Neural progenitor cell (in vitro differentiated cells): ENCODE measurements around the gene MEIS1.

Source experiments
- EZH2 ChIP-seq: fragments of 200-600 bp; sonication (generic); IDR thresholded peaks from 2 replicates; pipeline ENCODE4 v1.6.1; 2017; ENCODE audit warnings: antibody characterized with exemption, mild to moderate bottlenecking, moderate library complexity
- EZH2phosphoT487 ChIP-seq: fragments of 200-600 bp; sonication (generic); IDR thresholded peaks from 2 replicates; pipeline ENCODE4 v1.6.1; 2017; ENCODE audit warnings: antibody characterized with exemption
- TF ChIP-seq, protein P1 (sequence below): fragments of 200-600 bp; sonication (generic); IDR thresholded peaks from 2 replicates; pipeline ENCODE4 v1.5.1; 2017; ENCODE audit warnings: antibody characterized with exemption, mild to moderate bottlenecking

DNA sequence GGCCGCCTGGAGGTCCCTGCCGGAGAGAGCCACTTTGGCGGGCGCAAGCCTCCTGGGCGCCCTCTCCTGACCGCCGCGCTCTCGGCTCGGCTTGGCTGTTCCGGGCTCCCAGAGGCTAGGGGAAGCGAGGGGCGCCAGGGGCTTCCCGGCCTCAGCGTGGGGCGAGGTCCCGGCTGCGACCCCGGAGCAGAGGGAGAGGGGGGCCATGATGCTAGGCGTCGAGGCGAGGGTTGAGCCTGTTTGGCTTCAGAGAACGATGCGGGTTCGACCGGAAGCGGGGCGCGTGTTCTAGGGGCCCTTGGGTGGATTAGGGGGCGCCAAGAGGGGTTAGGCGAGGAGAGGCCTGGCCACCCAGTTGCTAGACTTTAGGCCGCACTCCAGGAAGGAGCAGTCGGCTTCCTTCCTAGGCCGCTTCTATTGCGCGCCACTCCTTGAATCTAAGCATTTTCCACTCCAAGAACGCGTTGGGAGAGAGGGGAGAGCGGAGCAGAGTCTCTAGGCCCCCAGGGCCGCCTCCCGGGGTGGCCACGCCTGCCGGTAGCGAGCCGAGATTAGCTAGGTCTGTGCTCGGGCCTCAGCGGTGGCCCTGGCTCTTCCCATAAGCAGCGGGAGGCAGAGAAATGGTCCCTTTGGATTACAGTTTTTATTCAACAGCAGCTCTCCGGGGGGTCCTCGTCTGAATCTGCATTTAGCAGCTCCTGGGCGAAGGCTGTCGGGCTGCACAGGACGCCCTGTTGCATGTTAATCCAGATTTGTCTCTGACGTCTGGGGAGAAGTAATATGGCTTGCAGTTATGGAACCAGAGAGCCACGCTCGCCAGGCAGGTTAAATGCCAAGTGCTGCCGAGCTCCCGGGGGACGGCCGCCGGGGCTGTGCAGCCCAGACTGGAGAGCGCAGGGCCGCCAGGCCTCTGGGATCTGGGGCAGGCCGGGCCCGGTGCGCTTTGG, 11.3 kb downstream of the MEIS1 start:
- TF ChIP-seq, protein P1, sequence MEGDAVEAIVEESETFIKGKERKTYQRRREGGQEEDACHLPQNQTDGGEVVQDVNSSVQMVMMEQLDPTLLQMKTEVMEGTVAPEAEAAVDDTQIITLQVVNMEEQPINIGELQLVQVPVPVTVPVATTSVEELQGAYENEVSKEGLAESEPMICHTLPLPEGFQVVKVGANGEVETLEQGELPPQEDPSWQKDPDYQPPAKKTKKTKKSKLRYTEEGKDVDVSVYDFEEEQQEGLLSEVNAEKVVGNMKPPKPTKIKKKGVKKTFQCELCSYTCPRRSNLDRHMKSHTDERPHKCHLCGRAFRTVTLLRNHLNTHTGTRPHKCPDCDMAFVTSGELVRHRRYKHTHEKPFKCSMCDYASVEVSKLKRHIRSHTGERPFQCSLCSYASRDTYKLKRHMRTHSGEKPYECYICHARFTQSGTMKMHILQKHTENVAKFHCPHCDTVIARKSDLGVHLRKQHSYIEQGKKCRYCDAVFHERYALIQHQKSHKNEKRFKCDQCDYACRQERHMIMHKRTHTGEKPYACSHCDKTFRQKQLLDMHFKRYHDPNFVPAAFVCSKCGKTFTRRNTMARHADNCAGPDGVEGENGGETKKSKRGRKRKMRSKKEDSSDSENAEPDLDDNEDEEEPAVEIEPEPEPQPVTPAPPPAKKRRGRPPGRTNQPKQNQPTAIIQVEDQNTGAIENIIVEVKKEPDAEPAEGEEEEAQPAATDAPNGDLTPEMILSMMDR: peak; percentile 59
- TF ChIP-seq EZH2 (peak; percentile 53), EZH2phosphoT487 (peak; percentile 6)
